HG03342 (cell line): ENCODE data around the gene VENTX.
"Not testable (repeated sequence)": the region's sequence is repeated elsewhere in the genome, so short reads cannot be mapped to it uniquely, and the experiment has no call there.

Source experiments
- ATAC-seq: cut with Tn5 transposase; IDR thresholded peaks from one replicate; pipeline ENCODE4 v1.9.1; 2021; ENCODE audit warnings: mild to moderate bottlenecking, moderate library complexity; ENCODE audit not compliant: unreplicated experiment

Gene VENTX

DNA sequence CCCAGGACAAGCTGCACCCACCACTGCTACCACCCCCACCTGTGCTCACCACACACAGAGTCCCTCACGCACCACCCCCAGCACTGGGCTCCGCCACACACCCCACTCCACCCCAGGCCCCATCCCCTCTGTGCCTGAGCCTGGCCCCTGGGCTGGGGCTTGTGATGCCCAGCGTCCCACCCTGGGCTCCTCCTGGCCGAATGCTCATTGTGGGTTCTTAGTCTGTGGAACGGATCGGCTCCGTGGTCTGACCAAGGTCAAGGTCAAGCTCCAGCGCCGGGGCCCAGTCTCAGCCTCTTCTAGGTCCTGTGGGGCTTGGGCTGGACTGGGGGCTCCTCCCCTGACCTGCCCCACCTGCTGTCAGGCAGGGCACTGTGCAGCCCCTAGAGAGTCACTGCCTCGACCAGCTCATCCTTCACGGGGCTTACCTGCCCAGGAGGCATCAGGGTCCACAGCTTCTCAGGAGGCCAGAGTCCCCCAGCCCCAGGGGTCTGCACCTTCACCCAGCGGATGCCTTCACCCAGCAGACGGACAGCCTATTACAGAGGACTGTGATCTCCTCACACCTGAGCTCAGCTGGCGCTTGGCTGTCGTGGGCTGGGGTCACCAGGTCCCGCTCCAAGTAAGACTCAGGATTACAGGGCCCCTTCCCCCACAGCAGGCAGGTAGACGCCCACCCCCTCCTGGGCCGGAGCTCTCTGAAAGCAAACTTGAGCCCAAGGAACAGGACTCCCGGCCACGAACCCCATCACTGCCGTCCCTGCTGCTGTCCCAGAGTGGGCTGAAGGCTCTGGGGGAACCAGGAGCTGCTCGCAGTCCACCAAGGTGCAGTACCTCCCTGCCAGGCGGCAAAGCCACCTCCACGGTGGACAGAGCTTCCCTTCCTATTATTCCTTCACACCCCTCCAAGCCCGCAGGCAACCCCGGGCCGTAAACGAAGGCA, 22.9 kb upstream of the VENTX start:
- ATAC-seq, result no peak

DNA sequence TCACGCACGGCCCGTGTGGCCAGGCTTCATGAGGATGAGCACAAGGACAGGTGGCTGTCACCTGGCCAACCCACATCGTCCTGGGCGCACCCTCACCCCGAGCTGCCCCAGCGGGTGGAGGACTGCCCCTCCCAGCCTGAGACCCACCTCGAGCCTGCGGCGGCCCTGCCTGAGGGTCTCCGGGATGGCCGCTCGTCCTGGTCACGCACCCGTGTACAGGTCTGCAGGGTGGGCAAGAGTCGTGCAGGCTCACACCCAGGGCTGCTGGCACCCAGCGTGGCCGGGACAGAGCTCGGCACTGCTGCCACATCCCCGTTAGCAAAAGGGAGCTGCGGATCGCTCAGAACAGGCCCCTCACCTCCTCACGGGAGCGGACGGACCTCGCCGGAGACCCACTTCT, 22.1 kb upstream of the VENTX start:
- no peak for ATAC-seq

- no peak for ATAC-seq
These were observed 20.9 kb upstream of the VENTX start for GRCh38 chr10:133216776-133217175.

DNA sequence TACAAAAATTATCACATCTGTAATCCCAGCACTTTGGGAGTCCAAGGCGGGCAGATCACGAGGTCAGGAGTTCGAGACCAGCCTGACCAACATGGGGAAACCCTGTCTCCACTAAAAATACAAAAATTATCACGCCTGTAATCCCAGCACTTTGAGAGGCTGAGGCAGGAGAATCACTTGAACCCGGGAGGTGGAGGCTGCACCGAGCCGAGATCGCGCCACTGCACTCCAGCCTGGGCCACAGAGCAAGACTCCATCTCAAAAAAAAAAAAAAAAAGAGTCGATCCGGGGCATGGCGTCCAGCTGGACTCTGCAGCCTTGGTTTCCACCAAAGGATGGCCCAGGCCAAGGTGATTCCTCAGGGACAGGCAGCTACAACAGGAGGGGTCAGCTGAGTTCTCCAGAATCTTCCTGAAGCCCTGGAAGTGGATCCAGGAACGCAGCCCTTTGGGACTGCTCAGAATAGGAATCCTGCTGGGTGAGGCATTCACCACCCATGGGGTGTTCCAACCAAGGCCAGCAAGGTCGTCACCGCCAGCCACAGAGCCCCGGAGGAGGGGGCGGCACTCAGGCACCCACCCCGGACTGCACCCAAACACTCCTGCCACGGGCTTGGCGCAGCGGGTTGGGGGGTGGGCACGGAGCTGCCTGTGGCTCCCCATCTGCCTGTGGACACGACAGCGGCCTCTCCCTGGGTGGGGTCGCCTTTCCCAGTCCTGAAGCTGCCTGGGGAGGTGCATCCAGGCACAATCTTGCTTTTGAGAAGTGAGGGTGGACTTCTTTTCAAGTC, 19.7 kb upstream of the VENTX start:
- ATAC-seq, result no peak

- no peak for ATAC-seq
These were observed 18.8 kb upstream of the VENTX start for GRCh38 chr10:133218891-133219290.

- no peak for ATAC-seq
These were observed 17.9 kb upstream of the VENTX start for GRCh38 chr10:133219782-133220181.

GRCh38 chr10:133221331-133221730, 16.3 kb upstream of the VENTX start:
- ATAC-seq, result no peak

- ATAC-seq, result not testable (repeated sequence)
These were observed 15.9 kb upstream of the VENTX start for GRCh38 chr10:133221756-133222155.

DNA sequence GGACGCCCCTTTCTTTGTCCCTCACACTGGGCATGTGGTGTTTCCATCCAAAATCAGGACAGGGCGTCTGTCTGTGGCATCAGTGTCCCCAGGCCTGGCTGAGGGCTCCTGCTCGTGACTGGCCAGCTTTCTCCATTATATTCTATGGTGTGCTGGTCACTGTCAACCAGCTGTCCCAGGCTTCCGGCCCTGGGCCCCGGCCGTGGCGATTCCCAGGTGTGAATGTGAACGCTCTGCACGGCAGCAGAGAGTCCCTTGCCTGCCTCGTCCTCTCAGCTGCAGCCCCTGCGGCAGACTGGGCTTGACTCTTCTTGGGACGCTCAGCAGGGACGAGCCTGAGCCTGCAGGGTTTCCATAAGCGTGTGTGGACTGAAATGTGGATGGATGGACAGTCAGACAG, 13.6 kb upstream of the VENTX start:
- no peak for ATAC-seq

DNA sequence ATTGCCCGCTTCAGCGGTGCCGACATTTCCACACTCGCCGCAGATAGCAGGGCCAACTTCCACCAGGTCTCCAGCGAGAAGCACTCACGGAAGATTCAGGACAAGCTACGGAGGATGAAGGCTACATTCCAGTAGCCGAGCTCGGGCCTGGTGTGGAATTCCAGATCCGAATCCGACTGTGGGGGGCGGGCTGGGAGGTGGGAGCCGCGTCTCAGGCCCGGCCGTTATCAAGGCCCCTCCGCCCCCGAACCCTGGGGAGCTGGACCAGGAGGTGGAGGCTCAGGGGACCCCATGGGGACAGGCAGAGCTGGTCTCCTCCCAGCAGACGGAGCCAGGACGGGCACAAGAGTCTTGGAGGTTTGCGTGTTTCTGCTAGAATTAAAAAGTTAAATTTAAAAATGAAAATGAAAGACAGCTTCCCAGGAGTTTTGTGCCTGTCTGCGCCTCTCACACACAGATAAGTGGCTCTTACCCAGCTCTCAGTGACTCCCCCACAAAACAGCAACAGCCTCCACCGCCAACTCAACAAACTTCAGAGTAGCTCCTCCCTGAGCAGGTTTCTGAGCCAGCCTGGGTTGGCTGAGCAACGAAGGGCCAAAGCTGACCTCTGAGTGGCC, 12.8 kb upstream of the VENTX start:
- ATAC-seq, result no peak

- ATAC-seq, result no peak
These were observed 11.9 kb upstream of the VENTX start for GRCh38 chr10:133225707-133226191.

DNA sequence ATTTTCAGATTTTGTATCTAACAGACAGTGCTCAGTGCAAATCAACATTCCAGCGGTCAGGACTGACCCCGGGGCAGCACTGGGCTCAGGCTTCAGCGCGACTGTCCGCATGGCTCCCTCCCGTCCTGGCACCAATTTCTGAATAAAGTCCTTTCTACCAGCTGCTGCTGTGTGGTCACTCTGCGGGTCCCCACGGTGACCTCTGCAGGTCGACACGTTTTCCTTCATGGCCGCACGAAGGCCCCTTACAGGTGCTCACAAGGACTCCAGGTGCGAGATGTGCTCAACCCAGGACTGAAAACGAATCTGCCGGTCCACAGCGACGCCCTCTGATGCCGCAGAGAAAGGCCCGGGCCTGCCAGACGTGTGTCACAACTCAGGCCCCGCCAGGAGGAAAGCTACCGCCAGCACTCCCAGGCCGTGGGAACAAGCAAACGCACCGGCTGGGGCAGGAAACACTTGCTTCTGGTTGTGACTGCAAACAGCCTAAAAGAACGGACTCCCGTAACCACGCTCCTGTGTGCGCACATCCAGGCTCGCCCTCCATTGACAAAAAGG, 11.3 kb upstream of the VENTX start:
- ATAC-seq, result no peak

GRCh38 chr10:133227256-133227655, 10.4 kb upstream of the VENTX start:
- no peak for ATAC-seq

DNA sequence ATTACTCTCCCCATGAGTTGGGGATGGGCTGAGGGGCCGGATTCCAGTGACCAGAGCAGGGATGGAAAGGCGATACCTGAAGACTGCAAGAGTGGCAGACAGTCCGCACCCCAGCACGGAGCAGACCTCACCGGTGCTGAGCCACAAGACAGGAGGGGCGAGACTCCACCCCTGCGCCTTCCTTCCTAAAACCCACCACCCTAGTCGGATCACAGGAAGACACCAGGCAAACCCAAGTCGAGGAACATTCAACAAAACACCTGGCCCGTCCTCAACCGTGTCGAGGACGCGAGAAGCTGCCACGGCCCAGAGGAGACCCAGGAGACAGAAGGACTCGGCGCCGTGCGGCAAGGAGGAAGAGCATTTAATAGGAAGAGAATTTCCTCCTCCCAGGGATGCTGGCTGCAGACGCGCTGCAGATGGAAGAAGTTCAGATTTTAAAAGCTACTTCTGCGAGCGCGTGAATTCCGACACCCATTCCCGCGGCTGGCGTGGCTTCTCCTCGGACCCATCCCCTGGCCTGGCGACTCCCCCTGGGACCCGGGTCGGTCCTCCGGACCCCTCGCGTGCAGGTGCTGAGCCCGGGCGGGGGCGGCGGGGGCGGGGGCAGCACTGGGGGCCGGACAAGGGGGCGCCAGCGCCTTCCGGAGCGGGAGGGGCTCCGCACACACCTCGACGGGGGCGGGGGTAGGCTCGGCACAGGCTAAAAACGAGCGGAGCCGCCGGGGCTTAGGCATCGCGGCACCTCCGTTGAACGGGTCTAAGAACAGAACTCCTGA, 8.2 kb upstream of the VENTX start:
- no peak for ATAC-seq

GRCh38 chr10:133230044-133230361, 7.7 kb upstream of the VENTX start, which contains the start of gene UTF1:
Gene UTF1 (plus strand): TSS chr10:133230217. CDS start chr10:133230289, 72 bp downstream.
- no peak for ATAC-seq

GRCh38 chr10:133230387-133231195, 7.1 kb upstream of the VENTX start:
- ATAC-seq, result no peak

DNA sequence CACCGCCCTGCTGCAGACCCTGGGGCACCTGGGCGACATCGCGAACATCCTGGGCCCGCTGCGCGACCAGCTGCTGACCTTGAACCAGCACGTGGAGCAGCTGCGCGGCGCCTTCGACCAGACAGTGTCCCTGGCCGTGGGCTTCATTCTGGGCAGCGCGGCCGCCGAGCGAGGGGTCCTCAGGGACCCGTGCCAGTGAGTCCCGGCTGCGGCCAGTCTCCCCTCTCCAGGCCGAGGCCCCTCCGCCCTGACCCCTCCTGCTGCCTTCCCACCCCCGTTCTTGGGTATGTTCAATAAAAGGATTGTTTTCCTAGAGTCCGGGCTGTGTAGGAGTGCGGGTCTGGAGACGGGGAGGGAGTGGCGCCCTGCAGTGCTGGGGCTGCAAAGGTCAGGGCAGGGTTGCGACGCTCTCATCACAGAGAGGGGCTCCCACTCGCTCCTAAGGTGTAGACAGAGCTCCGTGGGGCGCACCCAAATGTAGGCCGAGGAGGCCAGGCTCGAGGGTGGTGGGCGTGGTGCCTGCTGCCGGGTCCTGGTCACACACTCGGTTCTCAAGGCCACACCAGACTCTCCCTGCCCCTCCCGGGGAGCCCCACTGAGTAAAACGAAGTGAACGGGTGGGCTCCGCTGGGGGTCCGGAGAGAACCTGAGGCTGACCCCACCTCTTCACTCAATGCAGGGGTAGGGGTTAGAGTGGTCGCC, 6.3 kb upstream of the VENTX start:
- no peak for ATAC-seq

- no peak for ATAC-seq
These were observed 5.6 kb upstream of the VENTX start for GRCh38 chr10:133231946-133232574.
